Gastroesophageal sphincter (tissue), 3 donors: Measurements from ENCODE around the gene CDAN1.

Experiments used
- CTCF ChIP-seq, 4 experiments: fragments of 200-600 bp in 2 of 4; fragments of 450-650 bp in 2 of 4; sonication (generic) in 1 of 4; IDR thresholded peaks; one replicate each; pipeline ENCODE4 v1.5.1; 2017 to 2019; ENCODE audit warnings: antibody characterized with exemption in 4 of 4, mild to moderate bottlenecking in 2 of 4, moderate library complexity in 2 of 4
- POLR2A ChIP-seq, 2 donors: fragments of 450-650 bp; IDR thresholded peaks; one replicate each; pipeline ENCODE4 v1.6.1; 2017; ENCODE audit warnings: antibody characterized with exemption in 2 of 2, mild to moderate bottlenecking in 2 of 2, moderate library complexity in 1 of 2

DNA sequence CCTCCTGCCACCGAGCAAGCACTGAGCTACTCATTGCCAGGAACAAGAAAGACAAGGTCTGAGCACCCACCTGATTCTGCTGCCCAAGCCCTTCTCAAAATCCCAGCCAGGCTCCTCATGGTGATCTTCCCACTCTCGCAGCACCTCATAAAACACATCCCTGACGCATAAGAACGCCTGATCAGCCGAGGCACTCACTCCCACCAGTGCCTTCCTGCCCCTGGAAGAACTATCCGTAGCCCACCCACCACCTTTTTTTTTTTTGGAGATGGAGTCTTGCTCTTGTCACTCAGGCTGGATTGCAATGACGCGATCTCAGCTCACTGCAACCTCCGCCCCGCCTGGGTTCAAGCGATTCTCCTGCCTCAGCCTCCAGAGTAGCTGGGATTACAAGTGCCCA is 3.9 kb downstream of the CDAN1 start:
- TF ChIP-seq CTCF (IDR thresholded peaks at IDR 0.05) (no peak), POLR2A (IDR thresholded peaks at IDR 0.05) (no peak)
